NCI-H2029 (cell line): ENCODE measurements around the gene SAP25.
"Not testable (repeated sequence)": the region's sequence is repeated elsewhere in the genome, so short reads cannot be mapped to it uniquely, and the experiment has no call there.

Experiments
- DNase-seq: peaks from one replicate; lab custom pipeline; 2025; lab: John Stamatoyannopoulos, UW

Gene SAP25

DNA sequence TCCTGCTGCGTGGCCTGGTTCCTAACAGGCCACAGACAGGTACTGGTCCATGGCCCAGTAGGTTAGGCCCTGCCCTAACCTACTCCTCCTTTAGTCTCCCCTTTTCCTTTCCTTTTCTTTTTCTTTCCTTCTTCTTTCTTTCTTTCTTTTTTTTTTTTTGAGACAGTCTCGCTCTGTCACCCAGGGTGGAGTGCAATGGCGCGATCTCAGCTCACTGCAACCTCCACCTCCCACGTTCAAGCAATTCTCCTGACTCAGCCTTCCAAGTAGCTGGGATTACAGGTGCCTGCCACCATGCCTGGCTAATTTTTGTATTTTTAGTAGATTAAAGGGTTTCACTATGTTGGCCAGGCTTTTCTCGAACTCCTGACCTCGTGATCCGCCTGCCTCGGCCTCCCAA, 37.7 kb downstream of the SAP25 start:
- not testable (repeated sequence) for DNase-seq

DNA sequence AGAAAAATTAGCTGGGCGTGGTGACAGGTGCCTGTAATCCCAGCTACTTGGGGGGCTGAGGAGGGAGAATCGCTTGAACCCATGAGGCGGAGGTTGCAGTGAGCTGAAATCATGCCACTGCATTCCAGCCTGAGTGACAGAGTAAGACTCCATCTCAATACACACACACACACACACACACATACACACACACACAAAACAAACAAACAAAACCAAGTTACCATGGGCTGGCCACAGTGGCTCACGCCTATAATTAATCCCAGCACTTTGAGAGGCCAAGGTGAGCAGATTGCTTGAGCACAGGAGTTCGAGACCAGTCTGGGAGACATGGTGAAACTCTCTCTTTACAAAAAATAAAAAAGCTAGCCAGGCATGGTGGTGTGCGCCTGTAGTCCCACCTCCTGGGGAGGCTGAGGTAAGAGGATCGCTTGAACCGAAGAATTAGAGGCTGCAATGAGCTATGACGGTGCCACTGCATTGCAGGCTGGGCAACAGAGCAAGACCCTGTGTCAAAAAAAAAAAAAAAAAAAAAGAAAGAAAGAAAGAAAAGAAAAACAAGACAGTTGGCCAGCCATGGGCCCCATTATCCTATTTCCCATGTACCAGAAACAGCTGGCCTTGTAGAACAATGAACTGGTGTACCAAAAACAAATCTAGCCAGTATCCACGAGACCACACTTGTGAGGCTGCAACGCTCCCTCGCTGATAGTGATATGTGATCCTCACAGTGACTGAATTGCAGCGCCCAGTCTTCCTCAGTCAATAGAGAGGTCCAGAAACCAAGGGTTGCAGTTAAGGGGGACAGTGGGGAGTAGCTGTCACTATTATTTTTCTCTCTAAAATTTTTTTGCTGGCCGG, 41.3 kb downstream of the SAP25 start:
- no peak for DNase-seq

DNA sequence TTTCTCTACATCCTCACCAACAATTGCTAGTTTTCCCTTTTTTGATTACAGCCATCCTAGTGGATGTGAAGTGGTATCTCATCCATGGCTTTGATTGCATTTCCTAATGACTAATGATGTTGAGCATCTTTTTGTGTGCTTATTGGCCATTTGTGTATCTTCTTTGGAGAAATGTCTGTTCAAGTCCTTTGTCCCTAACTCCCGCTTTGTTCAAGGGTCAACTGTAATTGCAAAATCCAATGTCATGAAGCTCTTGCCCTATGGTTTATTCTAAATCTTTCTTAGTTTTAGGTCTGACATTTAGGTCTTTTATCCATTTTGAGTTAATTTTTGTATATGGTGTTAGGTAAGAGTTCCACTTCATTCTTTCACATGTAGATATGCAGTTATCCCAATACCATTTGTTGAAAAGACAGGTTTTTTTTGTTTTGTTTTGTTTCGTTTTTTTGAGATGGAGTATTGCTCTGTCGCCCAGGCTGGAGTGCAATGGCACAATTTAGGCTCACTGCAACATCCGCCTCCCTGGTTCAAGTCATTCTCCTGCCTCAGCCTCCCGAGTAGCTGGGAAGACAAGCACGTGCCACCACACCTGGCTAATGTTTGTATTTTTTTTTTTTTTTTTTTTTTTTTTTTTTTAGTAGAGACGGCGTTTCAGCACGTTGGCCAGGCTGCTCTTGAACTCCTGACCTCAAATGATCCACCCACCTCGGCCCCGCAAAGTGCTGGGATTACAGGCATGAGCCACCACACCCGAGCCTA, 45.4 kb downstream of the SAP25 start:
- DNase-seq: not testable (repeated sequence)

DNA sequence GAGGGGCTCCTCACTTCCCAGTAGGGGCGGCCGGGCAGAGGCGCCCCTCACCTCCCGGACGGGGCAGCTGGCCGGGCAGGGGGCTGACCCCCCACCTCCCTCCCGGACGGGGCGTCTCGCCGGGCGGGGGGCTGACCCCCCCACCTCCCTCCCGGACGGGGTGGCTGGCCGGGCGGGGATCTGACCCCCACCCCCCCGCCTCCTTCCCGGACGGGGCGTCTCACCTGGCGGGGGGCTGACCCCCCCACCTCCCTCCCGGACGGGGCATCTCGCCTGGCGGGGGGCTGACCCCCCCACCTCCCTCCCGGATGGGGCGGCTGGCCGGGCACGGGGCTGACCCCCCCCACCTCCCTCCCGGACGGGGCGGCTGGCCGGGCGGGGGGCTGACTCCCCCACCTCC, 50.5 kb downstream of the SAP25 start:
- DNase-seq: not testable (repeated sequence)
